HG02759 (cell line): ENCODE measurements around the gene KLF14.
"Not testable (repeated sequence)": the region's sequence is repeated elsewhere in the genome, so short reads cannot be mapped to it uniquely, and the experiment has no call there.

ENCODE experiments used
- ATAC-seq: cut with Tn5 transposase; IDR thresholded peaks from one replicate; pipeline ENCODE4 v1.9.1; 2021; ENCODE audit warnings: mild to moderate bottlenecking, moderate library complexity; ENCODE audit not compliant: unreplicated experiment

KLF14 gene

DNA sequence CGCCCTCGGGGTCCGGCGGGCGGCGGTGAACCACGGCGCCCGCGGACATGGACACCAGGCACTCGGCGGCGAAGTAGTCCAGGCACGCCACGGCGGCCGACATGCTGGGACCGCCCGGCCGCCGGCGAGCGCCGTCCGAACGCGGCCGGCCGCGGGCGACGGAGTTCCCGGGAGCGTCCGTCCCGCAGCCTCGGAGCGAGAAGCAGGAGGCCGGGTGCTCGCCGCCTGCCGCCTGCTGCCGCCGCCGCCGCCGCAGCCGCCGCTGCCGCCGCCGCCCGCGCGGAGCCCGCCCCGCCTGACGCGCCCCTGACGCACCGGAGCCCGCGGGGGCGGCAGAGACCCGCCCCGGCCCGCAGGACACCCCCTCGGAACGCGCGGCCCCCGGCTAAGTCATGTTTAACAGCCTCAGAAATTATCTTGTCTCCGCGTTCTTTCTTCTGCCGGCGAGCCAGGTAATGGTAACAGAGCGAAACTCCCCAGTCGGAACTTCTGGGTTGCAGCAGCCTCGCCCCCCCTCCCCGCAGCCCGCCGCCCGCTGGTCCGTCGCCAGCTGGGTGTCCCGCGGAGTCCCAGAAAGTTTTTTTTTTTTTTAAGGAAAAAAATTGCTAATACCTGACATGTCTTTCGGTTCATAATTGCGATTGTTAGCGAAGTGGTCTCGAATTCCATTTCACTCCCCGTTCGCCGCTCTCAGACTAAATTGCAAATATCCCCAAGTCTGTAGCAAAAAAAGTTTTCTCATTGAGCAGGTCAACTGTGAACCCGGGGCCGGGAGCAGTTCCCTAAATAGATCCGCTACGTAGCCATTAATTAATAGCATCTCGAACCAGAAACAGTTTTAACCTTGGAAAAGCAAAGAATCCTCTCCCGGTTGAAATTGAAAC, at the start of gene KLF14:
TSS of gene KLF14 (minus strand) at position 277 of the 884 bp plus-strand sequence. CDS start at position 103, 174 bp downstream.
- no peak for ATAC-seq

DNA sequence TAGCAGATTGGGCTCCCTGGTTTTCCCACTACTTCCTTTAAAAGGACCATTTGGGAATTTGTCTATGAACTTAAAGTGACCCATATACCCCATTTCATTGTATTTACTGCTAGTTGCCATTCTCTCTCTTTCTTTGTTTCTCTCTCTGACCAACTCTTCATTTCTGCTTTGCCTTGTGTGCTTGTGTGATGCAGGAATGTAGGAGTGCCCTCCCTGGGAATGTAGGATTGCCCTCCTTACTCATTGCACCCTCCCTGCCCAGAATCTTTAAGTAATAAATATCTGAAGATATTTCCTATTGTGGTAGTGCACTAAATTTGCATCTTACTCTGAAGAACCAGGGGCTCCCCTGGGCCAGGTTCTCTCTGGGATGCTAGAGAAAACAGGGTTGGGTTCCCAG, 47.3 kb upstream of the KLF14 start:
- ATAC-seq: no peak

DNA sequence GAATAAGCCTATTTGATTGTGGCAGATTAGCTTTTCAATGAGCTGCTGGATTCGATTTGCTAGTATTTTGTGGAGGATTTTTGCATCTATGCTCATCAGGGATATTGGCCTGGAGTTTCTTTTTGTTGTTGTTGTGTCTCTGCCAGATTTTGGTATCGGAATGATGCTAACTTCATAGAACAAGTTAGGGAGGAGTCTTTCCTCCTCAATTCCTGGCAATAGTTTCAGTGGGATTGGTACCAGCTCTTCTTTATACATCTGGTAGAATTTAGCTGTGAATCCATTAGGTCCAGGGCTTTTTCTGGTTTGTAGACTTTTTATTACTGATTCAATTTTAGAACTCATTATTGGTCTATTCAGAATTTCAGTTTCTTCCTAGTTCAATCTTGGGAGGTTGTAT, 43.4 kb upstream of the KLF14 start:
- ATAC-seq: no peak

DNA sequence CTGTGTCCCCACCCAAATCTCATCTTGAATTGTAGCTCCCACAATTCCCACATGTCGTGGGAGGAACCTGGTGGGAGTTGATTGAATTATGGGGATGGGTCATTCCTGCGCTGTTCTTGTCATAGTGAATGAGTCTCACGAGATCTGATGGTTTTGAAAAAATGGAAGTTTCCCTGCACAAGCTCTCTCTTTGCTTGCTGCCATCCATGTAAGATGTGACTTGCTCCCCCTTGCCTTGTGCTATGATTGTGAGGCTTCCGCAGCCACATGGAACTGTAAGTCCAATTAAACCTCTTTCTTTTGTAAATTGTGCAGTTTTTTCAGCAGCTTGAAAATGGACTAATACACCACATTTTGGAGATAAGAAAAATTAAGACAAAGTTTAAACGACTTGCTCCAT, 38.4 kb upstream of the KLF14 start:
- not testable (repeated sequence) for ATAC-seq

DNA sequence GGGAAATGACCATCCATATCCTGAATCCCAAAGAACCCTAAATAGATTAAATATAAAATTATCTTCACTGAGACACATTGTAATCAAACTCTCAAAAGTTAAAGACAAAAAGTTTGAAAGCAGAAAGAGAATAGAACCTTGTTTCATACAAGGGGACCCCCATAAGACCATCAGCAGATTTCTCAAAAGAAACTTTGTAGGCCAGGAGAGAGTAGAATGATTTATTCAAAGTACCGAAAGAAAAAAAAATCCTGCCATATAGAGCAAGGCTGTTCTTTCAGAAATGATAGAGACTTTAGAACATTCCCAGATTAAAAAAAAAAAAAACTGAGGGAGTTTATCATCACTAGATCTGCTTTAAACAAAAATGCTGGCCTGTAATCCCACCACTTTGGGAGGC, 34.8 kb upstream of the KLF14 start:
- no peak for ATAC-seq

DNA sequence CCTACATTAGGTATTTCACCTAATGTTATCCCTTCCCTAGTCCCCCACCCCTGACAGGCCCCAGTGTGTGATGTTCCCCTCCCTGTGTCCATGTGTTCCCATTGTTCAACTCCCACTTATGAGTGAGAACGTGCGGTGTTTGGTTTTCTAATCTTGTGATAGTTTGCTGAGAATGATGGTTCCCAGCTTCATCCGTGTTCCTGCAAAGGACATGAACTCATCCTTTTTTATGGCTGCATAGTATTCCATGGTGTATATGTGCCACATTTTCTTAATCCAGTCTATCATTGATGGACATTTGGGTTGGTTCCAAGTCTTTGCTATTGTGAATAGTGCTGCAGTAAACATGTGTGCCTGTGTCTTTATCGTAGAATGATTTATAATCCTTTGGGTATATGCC, 30.6 kb upstream of the KLF14 start:
- not testable (repeated sequence) for ATAC-seq

DNA sequence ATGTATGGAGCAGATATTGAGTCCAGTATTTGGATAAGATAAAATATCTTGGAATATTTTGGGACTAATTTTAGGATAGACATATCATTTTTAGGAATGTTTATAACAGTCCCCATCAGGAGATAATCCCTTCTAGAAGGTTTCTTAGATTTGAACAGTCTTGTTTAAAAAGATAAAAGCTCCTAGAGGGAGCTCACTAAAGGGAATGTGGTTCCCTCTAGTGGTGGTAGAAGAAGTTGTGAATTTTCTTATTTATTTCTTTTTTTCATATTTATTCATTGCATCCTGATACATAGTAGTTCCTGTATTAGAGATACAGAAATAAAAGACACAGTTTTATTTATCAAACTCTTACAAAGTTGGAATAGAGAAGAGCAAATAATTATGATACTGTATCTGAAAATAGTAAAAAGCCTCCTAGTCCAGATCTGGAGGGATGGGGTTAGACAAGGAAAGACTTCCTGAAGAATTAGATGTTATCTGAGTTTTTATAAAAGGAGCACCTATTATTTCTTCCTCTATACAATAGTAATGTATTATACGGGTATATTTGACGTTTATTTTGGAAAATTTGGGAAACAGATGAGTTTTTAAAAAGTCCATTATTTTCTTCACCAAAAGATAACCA, 24.5 kb upstream of the KLF14 start:
- ATAC-seq: no peak

DNA sequence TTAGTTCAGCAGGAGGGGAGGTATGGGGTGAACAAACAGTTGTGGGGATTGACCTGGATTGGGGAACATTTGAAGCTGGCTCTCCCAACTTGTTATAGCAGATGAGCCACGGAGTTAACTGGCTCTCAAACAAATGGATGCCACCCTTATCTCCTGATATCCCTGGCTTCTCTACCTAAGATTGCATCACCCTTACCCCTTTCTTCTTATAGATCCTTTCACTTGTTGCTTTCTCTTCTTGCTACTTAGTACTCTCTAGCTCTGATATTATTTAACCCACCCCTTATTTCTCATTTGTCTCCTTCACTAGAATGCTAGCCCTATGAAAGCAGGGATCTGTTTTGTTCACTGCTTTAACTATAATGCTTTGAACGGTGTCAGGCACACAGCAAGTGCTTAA, 22.3 kb upstream of the KLF14 start:
- ATAC-seq: no peak

DNA sequence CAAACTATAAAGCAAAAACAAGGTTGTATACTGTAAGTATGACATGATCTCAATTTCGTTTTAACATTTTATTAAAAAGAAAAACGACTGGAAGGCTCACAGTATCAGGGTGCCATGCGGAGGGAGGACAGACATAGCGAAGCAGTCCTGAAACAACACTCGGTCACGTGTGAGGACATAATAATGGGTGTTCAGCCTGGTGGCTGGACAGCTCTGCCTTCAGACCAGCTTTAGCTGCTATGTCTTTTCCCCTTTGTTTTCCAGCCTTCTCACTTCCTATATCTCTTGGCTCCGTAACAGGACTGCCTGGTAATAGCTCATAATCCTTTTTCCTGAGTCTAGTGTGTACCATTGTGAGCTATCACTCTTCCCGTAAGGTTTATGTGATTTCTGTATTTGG, 18.4 kb upstream of the KLF14 start:
- ATAC-seq: no peak

DNA sequence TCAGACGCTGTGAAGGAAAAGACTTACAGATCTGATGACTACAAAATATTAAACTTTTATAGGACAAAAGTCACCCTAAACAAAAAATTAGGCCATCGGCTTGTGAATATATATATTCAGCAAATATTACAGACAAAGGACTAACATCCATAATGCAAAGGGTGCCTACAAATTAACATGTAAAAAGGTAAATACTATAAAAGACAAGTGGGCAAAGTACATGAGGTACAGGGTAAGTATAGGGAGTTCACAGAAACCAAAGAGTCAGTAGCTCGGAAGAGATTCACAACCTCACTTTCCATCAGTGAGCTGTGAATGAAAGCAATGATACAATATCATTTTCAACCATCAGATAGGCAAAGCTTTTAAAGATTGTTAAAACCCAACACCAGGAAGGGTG, 16.7 kb upstream of the KLF14 start:
- ATAC-seq: no peak

DNA sequence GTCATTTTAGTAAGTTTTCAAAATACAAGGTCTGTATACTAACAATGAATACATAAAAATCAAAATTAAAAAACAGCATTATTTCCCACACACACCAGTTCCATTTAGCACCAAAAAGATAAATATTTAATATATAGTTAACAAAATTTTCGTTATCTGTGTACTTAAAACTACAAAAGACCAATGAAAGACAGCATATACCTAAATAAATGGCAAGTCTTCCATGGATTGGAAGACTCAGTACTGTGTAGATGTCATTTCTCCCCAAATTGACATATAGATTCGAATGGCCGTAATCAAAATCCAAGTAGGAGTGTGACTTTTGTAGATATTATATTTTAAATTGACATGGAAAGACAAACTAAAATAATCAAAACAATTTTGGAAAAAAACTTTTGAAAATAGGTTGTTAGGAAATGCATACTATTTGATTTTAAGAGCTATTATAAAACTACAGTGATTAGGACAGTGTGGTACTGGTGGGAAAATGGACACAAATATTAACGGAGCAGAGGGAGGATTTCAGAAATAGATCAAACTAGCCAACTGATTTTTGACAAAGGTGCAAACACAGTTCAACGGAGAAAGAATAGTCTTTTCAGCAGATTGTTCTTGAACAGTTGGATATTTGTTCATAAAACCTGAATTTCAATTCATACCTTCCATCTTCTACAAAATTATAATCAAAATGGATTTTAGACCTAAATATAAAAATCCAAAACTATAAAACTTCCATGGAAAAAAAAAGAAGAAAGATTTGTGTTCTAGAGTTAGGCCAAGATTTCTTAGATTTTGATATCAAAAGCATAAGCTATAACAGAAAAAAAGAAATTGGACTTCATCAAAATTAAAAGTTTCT, 14.8 kb upstream of the KLF14 start:
- ATAC-seq: no peak

DNA sequence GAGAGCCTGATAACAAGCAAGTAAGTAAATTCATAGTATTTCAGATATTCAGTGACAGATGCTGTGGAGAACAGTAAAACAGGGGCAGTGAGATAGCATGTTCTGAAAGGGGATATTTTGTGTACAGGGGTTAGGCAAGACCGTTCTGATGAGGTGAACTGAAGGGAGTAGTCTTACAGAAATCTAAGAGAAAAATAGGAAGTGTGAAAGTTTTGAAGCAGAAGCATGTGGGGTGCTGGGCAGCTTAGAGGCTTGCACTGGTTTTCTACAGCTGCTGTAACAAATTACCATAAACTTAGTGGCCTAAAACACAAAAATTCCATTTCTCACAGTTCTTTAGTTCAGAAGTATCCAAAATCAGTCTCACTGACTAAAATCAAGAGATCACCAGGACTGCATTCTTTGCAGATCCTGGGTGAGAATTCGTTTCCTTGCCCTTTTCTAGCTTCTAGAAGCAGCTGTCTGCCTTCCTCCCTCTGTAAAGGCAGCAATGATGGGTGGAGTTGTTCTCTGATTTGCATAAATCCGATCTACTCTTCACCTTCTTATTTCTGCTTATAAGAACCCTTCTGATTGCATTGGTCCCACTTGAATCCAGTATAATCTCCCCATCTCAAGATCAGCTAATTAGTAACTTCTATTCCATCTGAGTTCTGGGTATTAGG, 7.5 kb upstream of the KLF14 start:
- ATAC-seq: no peak

DNA sequence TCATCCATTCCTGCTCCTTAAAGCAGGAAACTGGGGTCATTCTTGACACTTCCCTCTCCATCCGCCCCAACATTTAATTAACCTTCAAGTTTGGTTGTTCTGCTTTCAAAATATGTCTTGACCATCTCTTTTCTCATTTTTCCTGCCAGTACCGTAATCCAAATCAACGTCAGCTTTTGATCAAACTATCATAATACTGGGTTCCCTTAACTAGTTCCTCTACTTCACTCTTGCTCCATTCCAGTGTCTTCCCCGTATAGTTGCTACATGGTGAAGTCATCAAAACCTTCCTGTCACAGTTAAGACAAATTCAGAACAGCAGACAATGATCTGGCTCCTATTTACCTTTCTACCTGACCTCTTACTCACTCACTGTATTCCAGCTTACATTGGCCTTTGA, 6.6 kb upstream of the KLF14 start:
- ATAC-seq: no peak

DNA sequence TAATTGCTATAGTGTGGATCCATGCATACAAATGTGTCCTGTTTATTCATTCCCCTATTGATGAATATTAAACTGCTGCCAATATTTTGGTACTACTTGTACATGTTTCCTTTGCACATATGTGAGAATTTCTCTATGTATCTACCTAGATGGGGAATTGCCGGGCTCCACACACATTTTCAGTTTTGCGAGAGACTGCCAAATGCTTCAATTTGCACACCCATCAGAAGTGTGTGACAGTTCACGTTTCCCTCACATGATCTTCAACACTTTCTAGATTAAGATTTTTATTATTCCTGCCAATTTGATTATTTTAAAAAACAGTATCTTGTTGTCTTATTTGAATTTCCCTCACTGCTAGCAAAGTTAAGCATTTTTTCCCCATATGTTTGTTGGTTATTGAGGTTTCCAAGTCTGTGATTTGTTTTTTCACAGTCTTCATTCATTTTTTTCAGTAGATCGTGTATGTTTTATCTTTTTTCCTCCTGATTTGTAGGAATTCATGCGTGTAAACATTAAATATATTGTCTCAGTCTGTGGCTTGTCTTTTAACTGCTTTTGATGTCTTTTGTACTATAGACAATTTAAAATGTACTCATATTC, 2.4 kb upstream of the KLF14 start:
- ATAC-seq: no peak

DNA sequence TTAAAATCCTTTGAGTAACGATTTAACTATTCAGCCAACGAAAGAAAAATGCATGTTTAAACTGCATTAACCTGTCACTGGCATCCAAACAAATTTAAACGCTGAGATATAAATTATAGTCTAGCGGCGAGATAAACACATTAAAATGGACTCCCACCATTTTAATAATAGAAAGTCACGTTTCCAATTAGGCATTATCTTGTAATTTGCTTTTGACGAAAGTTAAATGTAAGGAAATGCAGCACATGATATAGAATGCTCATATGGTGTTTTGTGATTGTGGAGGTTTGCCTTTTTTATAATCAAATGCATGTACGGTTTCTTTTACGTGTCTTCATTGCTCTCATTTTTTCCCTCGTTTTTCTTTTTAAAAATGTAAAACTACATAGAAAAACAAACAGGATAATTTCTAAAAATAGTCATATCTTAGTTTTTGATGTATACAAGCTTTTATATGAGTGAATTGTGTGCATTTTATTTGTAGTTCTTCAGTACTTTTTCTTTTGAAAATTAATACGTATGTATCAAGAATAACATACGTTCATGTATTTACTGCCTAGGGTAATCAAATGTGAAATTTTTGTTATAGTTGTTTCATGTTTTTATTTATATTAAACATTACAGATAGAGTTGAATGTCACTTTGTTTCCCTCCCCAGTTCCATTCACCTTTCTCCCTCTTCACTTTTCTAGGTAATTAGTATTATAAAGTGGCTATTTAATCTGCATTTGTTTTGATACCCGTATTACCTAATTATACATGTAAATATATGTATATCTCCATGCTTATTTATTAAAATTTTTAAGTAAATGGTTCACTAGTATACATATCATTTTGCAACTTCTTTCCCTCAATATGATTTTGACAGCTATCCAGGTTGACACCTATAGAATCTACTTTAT, 1.1 kb upstream of the KLF14 start:
- ATAC-seq: no peak

DNA sequence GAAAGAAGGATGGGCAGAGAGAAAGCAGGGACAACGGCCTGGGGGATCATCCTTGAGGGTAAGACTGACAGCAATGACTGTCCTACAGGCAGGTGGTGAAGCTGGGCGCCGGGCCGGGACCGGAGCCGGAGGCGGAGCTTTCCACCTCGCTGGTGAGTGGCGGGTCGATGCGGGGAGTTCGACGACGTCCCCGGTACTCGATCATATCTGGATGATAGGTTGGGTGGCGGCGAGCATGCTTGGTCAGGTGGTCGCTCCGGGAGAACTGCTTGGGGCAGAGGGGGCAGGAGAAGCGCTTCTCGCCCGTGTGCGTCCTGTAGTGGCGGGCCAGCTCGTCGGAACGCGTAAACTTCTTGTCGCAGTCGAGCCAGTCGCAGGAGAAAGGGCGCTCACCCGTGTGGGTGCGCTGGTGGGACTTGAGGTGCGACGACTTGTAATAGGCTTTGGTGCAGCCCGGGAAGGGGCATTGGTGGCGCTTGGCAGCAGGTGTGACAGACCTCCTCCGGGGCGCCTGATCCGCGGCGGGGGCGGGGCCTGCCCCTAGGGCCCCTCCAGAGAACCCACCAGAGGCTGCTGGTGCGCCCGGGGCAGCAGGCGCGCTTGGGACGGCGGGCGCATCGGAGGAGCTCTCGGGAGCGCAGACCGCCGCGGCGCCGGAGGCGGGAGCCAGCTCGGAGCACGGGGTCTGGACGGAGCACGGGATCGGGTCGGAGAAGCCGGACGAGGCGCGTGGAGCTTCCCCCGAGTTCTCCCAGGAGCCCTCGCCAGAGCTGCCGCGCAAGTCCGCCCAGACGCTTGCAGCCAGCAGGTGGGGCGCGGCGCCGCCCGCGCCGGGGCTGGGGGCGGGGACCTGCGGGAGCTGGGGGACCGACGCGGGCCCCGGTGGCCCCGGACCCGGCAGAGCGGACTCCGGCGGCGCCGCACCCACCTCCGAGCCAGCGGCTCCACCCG, 752 bp downstream of the KLF14 start:
- ATAC-seq: no peak

DNA sequence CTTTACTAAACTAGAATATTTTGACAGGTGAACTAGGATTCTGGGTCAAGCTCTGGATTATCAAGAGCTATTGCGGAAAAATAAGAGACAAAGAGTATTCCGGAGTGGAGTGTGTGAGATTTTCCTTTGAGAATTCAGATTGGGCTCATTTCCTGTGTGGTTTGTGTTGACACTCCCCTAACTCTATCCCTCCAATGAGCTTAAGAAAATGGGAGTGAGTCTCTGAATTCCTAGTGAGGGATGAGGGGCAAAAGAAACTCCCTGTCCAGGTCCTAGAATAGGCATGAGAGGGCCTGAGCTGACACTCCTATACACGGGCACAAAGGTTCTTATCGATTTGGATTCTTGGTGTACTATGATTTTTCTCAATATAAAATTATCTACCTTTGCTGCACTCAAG, 10.2 kb downstream of the KLF14 start:
- ATAC-seq: no peak

DNA sequence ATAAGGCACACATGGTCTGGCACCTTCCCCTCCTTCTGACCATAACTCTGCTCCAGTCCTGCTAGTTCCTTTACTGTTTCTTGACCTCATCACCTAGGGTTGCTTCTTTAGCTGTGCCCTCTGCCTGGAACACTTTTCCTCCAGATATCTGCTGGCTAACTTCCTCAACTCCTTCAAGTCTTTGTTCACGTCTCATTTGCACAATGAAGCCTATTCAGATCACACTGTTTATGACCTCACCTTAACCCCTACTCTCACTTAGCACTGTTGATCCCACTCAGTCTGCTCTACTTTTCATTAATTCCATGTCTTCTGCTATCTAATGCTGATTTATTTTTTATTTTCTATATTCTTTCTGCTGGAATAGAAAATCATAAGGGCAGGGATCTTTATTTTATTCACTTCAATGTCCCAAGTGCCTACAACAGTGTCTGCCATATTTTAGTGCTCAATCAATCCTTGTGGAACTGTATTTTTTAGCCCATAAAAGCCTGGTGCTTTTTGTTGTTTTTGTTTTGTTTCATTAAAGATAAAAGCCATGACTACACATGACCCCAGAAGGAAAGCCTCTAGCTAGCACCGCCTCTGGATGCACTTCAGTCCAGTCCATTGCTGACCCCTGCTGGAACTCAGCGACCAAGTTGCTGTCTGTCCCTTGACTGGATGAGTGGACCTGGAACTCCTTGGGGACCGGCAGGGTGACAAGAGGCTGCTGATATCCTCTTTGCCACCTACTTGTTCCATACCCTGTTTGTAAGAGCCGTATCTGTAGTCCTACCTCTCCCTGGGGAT, 12.3 kb downstream of the KLF14 start:
- no peak for ATAC-seq
